ENCODE results near the gene RBM45.
"Not testable (repeated sequence)": the region's sequence is repeated elsewhere in the genome, so short reads cannot be mapped to it uniquely, and the experiment has no call there.

RBM45 gene

DNA sequence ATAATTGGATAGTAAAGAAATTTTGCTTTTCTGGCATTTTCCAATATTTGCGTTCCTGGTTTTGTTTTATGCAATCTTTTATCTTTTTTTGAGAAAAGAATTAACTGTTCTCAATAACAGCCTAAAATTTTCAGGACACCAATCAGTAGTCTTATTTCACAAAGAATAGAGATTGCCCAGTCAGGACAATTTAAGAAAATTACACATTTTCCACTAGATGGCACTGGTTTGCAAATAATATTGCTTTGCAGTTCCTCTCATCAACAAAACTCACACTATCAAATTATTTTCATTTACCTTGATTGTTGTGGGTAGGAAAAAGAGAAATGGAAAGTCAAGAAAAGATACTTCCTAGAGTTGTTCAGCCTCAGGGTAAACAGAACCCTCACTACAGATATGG lies 2.4 kb upstream of the RBM45 start:
- DNase-seq = no peak

DNA sequence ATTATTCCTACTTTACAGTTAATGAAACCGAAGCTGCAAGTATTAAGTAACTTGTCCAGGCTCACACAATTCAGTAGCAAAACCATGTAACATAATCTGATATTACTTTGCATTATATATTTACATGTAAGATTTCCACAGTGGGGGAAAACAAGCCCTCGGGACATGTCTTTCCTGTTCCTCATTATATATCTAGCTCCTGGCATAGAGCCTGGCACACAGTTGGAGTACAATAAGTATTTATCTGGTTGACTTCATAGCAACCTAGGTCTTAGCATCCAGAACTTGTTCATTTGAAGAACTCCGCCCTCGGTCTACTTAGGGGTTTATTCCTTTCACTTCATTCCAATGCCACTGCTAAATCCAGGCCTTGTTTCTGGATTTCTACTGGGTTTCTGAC lies 1.6 kb upstream of the RBM45 start:
- DNase-seq = no peak

DNA sequence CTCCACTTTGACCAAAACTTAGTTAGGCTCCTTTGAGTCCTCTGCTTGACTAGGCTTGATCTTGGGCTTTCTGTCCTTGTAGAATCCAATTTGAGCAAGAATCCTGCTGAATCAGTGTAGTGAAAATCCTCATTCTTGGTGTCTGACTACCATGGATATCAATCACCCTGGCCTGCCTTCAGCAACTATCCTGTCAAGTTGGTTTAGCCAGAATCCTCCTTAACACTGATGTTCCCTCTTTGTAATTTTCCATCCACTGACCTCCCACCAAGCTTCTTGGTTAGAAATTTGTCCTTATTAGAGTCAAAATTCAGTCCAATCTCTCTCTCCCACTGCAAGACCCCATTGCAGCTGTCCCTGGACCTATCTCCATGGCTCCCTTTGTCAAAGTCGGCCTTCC lies 494 bp upstream of the RBM45 start:
- DNase-seq = no peak

DNA sequence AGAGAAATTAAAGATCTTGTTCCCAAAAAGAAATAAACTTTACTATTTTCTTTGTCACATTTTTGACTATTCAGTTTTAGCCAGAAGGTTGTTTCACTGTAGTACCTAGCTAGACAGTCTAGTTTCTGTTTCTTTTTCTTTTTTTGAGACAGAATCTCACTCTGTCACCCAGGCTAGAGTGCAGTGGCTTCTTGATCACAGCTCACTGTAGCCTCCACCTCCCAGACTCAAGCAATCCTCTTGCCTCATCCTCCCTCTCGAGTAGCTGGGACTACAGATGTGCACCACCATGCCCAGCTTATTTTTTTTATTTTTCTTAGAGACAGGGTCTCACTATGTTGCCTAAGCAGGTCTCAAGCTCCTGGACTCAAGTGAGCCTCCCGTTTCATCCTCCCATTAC lies 2.2 kb downstream of the RBM45 start:
- DNase-seq = no peak

DNA sequence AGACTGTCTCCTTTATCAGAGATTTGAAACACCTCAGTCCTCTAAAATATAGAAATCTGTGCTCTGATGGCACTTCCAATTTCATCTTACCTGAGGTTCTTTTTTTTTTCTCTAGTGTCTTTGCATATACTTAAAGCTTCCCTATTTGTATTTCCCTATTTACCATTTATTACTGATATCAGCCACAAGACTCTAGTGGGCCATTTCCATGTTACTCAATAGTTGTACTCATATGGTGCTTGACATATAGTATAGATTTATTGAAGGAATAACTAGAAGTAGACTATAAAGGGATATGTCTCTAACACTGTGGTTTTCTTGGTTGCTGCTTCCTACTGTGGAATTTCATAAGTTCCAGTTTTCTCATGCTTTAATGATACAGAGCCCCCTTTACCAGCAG lies 3.0 kb downstream of the RBM45 start:
- DNase-seq = no peak

DNA sequence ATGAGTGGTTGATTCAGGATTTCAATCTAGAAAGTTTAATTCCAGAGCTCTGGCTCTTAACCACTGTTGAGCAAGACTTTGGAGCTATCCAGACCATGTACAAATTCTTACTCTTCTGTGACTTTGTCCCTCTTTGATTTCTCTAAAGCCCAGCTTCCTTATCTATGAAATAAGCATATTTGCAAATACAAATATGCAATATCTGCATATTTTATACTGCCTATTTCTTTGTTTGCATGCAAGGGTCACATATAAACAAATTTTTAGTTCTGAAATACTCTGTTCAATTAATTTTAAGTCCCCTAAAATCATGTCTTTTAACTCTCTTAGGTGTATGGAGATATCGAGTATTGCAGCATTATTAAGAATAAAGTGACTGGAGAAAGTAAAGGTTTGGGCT lies 5.5 kb downstream of the RBM45 start:
- no peak for DNase-seq

DNA sequence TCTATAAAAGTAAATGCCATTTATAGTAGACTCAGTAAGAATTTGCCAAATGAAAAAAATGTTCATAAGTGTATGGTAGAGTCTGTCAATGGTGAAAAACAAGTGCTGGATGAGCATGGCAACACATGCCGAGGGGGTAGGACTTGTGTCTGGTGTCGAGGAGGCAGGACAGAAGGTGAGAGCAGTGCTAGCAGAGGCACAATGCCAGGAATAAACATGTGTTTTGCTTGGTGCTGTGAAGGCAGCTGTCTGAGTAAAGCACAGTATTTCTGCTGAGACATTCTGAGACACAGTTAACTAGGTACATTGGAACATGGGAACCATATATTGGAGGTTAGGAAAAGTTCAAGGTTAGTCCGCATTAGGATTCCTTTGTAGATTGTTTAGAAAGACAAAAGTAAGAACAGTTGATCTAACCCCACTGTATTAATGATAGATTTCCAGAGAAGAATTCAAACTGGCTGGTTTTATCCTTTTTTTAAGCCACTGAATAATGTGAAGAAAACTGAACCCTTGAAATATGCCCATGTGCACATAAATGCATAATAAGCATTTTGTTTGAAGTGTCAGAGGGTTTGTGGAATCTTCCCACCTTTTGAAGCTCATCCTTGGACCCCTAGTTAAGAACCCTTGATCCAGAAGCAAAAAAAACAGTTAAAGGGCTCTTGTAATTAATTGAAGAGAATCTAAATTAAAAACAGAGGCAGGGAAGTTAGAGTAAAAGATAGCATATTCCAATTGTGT lies 7.1 kb downstream of the RBM45 start:
- no peak for DNase-seq

DNA sequence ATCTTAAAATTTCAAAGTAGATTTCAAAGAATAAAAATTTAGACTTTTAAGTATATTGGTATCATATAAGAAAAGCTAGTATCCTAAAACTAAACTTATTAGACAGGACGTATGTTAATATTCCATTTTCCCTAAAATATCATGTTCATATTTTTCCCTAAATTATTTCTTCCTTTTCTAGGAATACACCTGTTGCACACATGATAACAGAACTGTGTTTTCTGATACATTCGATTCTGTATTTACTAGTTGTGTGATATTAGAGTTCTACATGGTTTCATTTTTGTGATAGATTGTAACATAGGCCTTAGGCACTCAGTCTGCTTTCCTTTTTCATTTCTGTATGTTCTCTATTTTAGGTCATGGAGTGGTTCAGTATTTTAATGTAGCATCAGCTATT lies 10.9 kb downstream of the RBM45 start:
- DNase-seq = no peak

DNA sequence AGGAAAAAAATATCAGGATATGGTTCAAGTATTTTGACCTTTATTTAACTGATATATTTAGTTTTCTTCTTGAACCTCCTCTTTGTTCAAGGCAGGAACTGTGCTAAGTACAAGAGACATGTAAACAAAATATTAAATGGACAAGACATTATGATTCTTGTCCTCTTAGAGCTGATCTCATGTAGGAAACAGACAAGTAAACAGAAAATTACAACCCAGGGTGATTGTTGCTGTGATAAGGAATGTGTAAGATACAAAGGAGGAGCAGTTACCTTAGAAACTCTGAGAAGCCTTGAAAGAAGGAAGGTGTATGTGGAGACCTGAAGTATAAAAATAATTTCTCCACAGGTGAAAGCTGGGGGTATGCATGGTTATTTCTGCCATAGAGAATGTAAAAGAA lies 12.9 kb downstream of the RBM45 start:
- no peak for DNase-seq

DNA sequence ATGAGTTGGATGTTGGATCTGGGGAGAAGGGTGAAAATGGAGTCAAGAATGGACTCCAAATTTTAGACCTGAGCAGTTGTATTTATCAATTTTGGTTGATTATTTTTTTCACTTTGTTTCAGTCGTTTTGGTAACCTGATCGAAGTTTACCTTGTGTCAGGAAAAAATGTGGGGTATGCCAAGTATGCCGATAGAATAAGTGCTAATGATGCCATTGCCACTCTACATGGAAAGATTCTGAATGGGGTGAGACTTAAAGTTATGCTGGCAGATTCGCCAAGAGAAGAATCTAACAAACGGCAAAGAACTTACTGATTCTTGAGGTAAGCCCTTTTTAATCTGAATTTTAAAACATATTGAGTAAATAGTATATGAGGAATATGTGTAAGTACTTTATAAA lies 13.6 kb downstream of the RBM45 start:
- DNase-seq = no peak

DNA sequence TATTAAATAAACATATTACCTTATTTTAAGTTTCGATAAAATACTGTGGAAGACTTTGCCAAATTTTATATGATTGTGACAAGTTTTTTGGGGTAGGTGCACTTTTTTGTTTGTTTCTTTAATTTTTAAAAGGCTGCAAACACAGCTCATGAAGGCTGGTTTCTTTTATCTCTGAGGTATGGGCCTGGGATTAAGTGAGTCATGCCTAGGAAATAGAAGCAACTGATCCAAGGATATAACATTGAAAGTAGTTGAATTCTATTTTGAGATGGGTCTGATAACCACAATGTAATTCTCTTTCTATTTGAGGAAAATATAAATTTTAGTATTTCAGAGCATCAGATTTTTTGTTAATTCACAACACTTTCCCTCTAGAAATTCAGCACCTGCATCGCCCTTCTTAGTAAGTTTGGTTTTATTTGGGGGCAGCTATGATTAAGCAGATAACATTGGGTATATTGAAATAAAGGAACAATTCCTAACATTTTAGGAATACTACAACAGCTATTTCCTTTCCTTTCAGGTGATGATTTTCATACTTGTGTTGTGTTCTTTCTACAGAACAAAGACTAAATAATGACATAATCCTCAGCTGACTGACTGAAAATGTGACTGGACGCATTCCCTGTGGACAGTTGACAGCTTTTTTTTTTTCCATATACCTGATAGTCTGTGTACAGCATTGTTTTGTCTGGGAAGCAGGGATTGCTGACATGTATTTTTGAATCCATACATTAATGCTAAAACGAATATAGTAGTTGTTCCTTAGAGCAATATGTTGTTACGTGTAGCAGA lies 16.8 kb downstream of the RBM45 start:
- no peak for DNase-seq

DNA sequence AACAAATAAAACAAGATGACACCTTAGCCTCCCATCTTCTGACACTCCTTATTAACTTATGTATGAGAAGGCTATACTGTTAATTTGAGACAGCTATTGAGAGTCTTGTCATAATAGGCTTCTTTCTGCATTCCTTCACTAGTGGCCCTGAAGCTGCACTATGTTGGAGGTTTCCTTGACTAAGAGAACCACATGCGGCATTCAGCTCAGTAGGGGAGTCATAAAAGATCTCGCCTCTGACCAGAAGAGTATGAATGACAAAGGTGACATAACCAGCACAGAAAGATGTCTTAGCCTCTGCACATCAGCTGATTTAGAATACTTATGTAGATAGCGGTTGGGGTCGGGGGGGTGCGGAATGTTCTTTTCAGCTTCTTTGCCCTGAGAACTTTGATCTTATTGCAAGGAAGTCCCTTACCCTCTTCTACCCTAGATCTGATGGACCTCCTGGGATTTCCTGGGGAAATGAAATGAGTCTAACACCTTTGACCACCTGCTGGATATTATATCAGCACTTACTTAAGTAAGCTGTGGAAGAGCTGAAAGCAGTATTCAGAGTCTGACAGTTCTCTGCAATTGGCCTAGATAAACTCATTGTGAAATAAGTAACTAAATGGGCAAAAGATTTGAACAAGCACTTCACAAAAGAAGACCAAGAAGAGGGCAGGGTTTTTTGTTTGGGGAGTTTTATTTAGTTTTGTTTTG lies 24.2 kb downstream of the RBM45 start:
- no peak for DNase-seq

DNA sequence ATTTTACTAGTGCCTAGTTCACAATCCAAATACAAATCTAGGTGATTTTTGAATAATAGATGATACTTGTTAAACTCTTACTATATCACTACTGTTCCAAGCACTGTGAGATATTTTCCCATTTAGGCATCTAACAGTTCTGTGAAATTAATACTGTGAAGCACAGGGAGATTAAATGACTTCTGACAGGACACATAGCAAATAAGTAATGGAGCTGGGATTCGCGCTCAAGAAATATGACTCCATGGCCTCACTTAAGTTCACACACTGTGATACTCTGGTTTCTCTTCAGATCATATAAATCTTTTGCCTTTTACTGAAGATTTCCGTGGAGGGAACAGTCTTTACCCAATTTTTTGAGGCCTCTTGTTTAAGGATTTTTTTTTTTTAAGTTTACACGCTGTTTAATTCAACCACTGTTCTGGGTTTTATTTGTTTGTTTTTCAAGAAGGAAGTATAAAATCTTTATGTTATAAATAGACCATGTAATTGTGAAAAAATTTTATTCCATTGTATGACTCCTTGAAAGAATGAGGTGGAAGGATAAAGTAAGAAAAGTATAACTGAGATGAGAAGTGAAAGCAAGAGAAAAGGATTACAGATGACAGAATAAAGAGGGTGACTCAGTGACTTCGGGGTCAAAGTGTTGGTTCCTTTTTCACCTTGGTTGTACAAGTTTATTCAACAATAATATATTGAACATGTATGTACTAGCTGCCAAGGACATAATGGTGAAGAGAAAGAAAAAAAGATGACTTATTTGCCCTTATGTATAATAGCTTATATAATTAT lies 30.2 kb downstream of the RBM45 start:
- DNase-seq = no peak

DNA sequence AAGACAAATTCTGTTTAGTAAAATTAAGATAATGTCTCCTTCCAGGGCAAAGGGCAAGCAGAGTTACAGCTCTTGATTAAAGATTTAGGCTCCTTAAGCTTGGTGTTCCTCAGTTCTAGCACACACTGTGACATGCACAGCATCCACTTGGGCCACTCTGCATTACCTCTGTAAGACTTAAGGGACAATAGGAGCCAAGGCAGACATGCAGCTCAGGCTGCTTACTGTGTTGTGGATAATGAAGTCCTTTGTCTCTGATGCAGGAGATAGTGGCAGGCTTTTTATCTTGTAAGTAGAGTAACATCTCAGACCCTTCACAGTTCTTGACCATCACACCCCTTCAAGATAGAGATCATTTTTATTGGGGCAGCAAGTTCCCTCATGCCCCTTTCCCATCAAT lies 31.2 kb downstream of the RBM45 start:
- DNase-seq = no peak

DNA sequence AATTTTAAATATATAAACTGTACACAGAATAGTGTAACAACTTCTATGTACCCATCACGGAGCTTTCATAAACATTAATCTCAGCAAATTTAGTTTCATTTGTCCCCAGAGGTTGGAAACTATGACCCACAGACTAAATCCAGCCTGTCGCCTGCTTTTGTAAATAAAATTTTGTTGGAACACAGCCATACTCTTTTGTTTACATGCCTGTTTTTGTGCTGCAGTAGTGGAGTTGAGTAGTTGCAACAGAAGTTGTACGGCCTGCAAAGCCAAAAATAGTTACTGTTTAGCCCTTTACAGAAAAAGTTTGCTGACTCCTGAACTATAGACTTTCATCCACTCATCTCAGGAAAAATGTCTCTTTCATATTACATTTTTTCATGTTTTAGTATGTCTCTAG lies 39.8 kb downstream of the RBM45 start:
- no peak for DNase-seq

DNA sequence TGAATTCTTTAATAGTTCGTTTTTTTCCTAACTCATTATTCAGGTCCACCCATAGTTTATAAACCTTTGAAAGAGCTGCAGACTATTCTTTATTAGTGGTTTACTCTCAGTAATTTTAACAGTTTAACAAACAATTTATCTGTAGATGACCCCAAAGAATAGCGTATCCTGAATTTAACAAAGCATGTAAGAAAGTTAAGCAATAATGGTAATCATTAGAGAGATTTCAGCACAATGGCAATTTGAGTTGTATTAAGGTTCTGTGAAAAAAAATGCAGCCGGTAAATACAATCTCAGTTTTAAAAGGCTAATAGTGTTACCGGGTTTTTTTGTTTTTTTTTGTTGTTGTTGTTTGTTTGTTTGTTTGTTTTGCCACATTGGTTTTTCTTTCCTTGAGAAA lies 40.3 kb downstream of the RBM45 start:
- DNase-seq = no peak

DNA sequence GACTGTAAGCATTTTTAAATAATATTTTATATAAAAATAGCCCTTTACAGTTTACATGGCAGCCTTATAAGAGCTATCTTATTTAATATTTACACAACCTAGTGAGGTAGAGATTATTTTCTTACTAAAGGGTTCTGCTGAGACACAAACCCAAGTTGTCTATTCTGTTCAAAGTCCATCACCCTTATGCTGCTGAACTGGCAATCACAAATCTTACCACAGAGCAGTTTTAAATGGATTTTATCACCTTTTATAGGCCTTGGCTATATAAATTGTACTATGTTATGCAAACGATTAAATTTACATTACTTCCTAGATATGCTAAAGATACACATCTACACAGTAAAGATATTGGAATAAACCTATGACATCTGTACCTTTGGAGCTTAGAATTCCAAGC lies 40.7 kb downstream of the RBM45 start:
- no peak for DNase-seq

DNA sequence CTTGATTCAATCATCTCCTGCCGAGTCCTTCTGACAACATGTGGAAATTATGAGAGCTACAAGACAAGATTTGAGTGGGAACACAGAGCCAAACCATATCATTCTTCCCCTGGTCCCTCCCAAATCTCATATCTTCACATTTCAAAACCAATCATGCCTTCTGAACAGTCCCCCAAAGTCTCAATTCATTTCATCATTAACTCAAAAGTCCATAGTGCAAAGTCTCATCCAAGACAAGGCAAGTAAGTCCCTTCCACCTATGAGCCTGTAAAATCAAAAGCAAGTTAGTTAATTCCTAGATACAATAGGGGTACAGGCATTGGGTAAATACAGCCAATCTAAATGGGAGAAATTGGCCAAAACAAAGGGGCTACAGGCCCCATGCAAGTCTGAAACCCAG lies 41.6 kb downstream of the RBM45 start:
- DNase-seq = not testable (repeated sequence)

DNA sequence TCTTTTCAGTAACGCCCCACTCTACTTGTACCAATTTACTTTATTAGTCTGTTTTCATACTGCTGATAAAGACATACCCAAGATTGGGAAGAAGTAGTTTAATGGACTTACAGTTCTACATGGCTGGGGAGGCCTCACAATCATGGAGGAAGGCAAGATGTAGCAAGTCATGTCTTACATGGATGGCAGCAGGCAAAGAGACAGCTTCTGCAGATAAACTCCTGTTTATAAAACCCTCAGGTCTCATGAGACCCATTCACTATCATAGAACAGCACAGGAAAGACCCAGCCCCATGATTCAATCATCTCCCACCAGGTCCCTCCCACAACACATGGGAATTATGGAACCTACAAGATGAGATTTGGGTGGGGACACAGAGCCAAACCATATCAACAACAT lies 43.3 kb downstream of the RBM45 start:
- DNase-seq = no peak

DNA sequence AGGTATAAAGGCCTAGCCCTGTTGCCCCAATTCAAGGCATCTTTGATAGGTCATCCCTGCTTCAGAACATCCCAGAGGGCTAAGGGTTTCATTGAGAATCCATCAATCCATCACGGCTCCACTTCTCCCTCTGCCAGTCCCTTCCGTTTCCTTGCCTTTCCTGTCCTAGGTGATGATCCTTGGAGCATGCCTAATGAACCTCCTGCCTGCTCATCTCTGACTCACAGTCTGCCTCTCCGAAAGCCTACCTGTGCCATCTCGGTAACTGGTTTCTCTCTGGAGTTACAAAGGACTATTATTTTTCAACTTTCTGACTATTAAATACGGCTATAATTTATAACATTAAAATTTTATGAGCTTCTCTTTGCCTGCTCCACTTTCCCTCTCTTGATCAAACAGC lies 45.3 kb downstream of the RBM45 start:
- no peak for DNase-seq

DNA sequence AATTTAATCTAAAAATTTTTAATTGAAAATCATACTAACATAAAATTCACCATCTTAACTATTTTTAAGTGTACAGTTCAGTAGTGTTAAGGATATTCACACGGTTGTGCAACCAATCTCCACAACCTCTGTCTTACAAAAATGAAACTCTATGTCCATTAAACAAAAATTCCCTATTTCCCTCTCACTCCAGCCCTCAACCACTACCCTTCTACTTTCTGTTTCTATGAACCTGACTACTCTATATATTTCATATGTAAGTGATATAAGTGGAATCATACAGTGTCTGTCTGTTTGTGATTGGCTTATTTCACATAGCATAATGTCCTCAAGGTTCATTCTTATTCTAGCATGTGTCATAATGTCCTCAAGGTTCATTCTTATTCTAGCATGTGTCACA lies 47.7 kb downstream of the RBM45 start:
- no peak for DNase-seq

DNA sequence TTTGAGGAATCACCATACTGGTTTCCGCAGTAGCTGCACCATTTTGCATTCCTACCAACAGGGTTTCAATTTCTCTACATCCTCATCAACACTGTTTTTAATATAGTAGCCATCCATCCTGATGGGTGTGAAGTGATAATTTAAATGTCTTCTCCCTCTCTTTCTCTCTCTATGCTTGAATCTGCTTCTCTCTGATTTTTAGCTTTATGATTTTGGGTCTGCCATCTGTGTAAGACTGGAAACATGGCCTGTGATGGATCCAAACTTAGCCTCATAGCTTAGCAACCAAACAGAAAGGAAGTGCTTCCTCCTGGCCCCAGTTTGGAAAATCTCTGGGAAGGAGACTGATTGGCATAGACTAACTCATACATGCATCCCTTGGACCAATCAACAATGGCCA lies 48.4 kb downstream of the RBM45 start:
- DNase-seq = no peak

DNA sequence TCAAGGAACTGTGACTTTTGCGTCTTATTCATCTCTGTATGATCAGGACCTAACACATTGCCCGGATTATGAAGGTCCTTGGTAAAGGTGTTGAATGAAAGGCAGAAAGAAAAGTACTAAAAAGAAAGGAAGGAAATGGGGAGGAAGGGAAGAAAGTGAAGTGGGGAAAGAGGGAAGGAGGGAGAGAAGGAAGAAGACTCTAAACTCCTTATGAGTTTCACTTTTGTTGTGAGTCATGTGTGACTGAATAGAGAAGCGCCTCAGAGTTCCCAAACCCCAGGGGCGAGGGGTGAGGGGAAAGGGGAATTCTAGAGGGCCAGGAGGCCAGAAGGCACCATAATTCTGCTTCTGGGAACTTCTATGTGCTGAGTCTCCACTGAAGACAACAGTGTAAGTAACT lies 51.2 kb downstream of the RBM45 start:
- no peak for DNase-seq
